ENCODE data around the gene SEMA5B. TPM values are rescaled to one million over a fixed set of nuclear protein-coding genes. Genes with fewer than 3 reads are reported as not detected.

SEMA5B gene
- polyA plus RNA-seq, 1 donor (not counting 4 experiments of a cell fraction or from before 2014, with no cell fraction given) = 0.04 TPM

- Histone ChIP-seq H3K4me1 (ENCODE audit: control insufficient read depth, extremely low read depth, insufficient read depth, low read length) (no peaks in the 10 kb centered on the region), H4K20me1 (ENCODE audit: control insufficient read depth, extremely low read depth, insufficient read depth, low read length) (no peaks in the 10 kb centered on the region), H3K79me2 (ENCODE audit: control insufficient read depth, insufficient read depth, low read length) (no peaks in the 10 kb centered on the region), H2AFZ (ENCODE audit: control insufficient read depth, low read length) (no peak overlapping the region), H3K27ac (ENCODE audit: control insufficient read depth, insufficient read depth, low read length) (no peak overlapping the region), H3K4me3 (ENCODE audit: control insufficient read depth in 2 of 3, extremely low read depth in 1 of 3, insufficient read depth in 2 of 3, low read depth in 1 of 3, low read length in 3 of 3) (no peak overlapping the region), H3K9me1 (ENCODE audit: control insufficient read depth, extremely low read depth, insufficient read depth, low read length) (no peaks in the 10 kb centered on the region), H3K4me2 (ENCODE audit: control insufficient read depth, extremely low read depth, insufficient read depth, low read depth, low read length) (no peak overlapping the region), H3K36me3 (ENCODE audit: control insufficient read depth in 2 of 2, extremely low read depth in 1 of 2, insufficient read depth in 2 of 2, low read length in 2 of 2) (no peaks in the 10 kb centered on the region), H3K9me3 (ENCODE audit: control insufficient read depth, low read depth, low read length) (no peaks in the 10 kb centered on the region), H3K9ac (ENCODE audit: control insufficient read depth, extremely low read depth, insufficient read depth, low read length) (no peak overlapping the region), H3K27me3 (ENCODE audit: control insufficient read depth, extremely low read depth, insufficient read depth, low read length) (peaks cover 68% of the 10 kb centered on the region)
- TF ChIP-seq CTCF (optimal IDR thresholded peaks at IDR 0.05 in 1 of 3, IDR thresholded peaks at IDR 0.05 in 1 of 3, conservative IDR thresholded peaks at IDR 0.05 in 1 of 3; ENCODE audit: extremely low read depth in 1 of 3, insufficient read depth in 2 of 3, low read length in 3 of 3) = no peak
- TF ChIP-seq EZH2 (IDR thresholded peaks at IDR 0.05; ENCODE audit: low read length) = no peak
- FAIRE-seq (no peak), DNase-seq (ENCODE audit: low read depth, low spot score) (no peak)
- dilution Hi-C loops (cut with MboI; ENCODE audit: extremely low pct_ligation_motif_present, low sequenced_read_pairs) = no loop called here
These were observed 39.1 kb downstream of the SEMA5B start for GRCh38 chr3:122988508-122988907.

GRCh38 chr3:122987736-122988319, 39.7 kb downstream of the SEMA5B start:
- H3K79me2 ChIP-seq (ENCODE audit: control insufficient read depth, insufficient read depth, low read length) = no peaks in the 10 kb centered on the region
- H3K4me3 ChIP-seq (ENCODE audit: control insufficient read depth in 2 of 3, extremely low read depth in 1 of 3, insufficient read depth in 2 of 3, low read depth in 1 of 3, low read length in 3 of 3) = no peak overlapping the region
- TF ChIP-seq EZH2 (IDR thresholded peaks at IDR 0.05; ENCODE audit: low read length) (no peak), CTCF (optimal IDR thresholded peaks at IDR 0.05 in 1 of 3, IDR thresholded peaks at IDR 0.05 in 1 of 3, conservative IDR thresholded peaks at IDR 0.05 in 1 of 3; ENCODE audit: extremely low read depth in 1 of 3, insufficient read depth in 2 of 3, low read length in 3 of 3) (no peak)
- no peak overlapping the region for H3K27ac ChIP-seq (ENCODE audit: control insufficient read depth, insufficient read depth, low read length)
- dilution Hi-C loops (cut with MboI; ENCODE audit: extremely low pct_ligation_motif_present, low sequenced_read_pairs) = no loop called here
- no peaks in the 10 kb centered on the region for H3K4me1 ChIP-seq (ENCODE audit: control insufficient read depth, extremely low read depth, insufficient read depth, low read length)
- FAIRE-seq = no peak
- H3K9me3 ChIP-seq (ENCODE audit: control insufficient read depth, low read depth, low read length) = no peaks in the 10 kb centered on the region
- H3K36me3 ChIP-seq (ENCODE audit: control insufficient read depth in 2 of 2, extremely low read depth in 1 of 2, insufficient read depth in 2 of 2, low read length in 2 of 2) = no peaks in the 10 kb centered on the region
- no peaks in the 10 kb centered on the region for H4K20me1 ChIP-seq (ENCODE audit: control insufficient read depth, extremely low read depth, insufficient read depth, low read length)
- DNase-seq (ENCODE audit: low read depth, low spot score) = no peak
- H2AFZ ChIP-seq (ENCODE audit: control insufficient read depth, low read length) = no peak overlapping the region
- H3K27me3 ChIP-seq (ENCODE audit: control insufficient read depth, extremely low read depth, insufficient read depth, low read length) = peaks cover 64% of the 10 kb centered on the region
- H3K9me1 ChIP-seq (ENCODE audit: control insufficient read depth, extremely low read depth, insufficient read depth, low read length) = no peaks in the 10 kb centered on the region
- H3K4me2 ChIP-seq (ENCODE audit: control insufficient read depth, extremely low read depth, insufficient read depth, low read depth, low read length) = no peak overlapping the region
- no peak overlapping the region for H3K9ac ChIP-seq (ENCODE audit: control insufficient read depth, extremely low read depth, insufficient read depth, low read length)
